Prostate gland (tissue), 2 donors: ENCODE results near the gene RNF144A.

Experiments used
- CTCF ChIP-seq, 4 experiments: fragments of 200-600 bp in 2 of 4; fragments of 450-650 bp in 2 of 4; sonication (generic) in 2 of 4; IDR thresholded peaks; 1 replicate in 3 of 4; 2 replicates in 1 of 4; pipeline ENCODE4 v1.5.1; 2016 to 2019; ENCODE audit warnings: antibody characterized with exemption in 4 of 4, mild to moderate bottlenecking in 2 of 4, moderate library complexity in 2 of 4
- POLR2A ChIP-seq: fragments of 450-650 bp; IDR thresholded peaks from one replicate; pipeline ENCODE4 v1.6.1; 2016; ENCODE audit warnings: antibody characterized with exemption, mild to moderate bottlenecking
- POLR2AphosphoS5 ChIP-seq: sonication (generic); formaldehyde crosslinking; IDR thresholded peaks from one replicate; pipeline ENCODE4 v1.6.1; 2017; ENCODE audit warnings: antibody characterized with exemption

GRCh38 chr2:7004636-7005035 lies 87.4 kb downstream of the RNF144A start:
- TF ChIP-seq POLR2AphosphoS5 (no peak), CTCF (IDR thresholded peaks at IDR 0.05) (no peak), POLR2A (no peak)
